Natural killer cell (primary cell): Measurements from ENCODE around the gene ADORA2A. TPM values are rescaled to one million over a fixed set of nuclear protein-coding genes. Genes with fewer than 3 reads are reported as not detected.
A peak's percentile ranks its signal among the peaks of the same experiment; 100 is the strongest.

Experiments
- ATAC-seq, 3 donors: fragments of 150-1000 bp in 2 of 3; fragments of 200-7000 bp in 1 of 3; cut with Tn5 transposase; 1 replicate in 1 of 3; 2 replicates in 2 of 3; pipeline ENCODE4 v1.10.0; 2021; ENCODE audit warnings: mild to moderate bottlenecking in 2 of 3, moderate library complexity in 2 of 3
- DNase-seq, 2 donors: peaks; one replicate each; pipeline versions ENCODE4 v3.0.0 to v3.0.0-alpha.2; 2013 to 2021; ENCODE audit warnings: mixed read lengths in 1 of 2
- H3K27ac ChIP-seq: one replicate; pipeline ENCODE4 v1.5.1; 2013; ENCODE audit warnings: mild to moderate bottlenecking, low read length
- H3K27me3 ChIP-seq: one replicate; pipeline ENCODE4 v1.6.1; 2013; ENCODE audit warnings: low read length; ENCODE audit not compliant: control insufficient read depth, insufficient read depth
- H3K36me3 ChIP-seq: one replicate; pipeline ENCODE4 v1.6.1; 2013; ENCODE audit warnings: low read length; ENCODE audit not compliant: control insufficient read depth, insufficient read depth
- H3K4me1 ChIP-seq: one replicate; pipeline ENCODE4 v1.6.1; 2013; ENCODE audit warnings: low read length; ENCODE audit not compliant: control insufficient read depth, insufficient read depth
- H3K4me3 ChIP-seq: one replicate; pipeline ENCODE4 v1.5.1; 2013; ENCODE audit warnings: low read length
- H3K9me3 ChIP-seq: one replicate; pipeline ENCODE4 v1.6.1; 2013; ENCODE audit warnings: low read length; ENCODE audit not compliant: control insufficient read depth, insufficient read depth
- H3K27ac Mint-ChIP-seq, 2 donors: one replicate each; pipeline ENCODE4 v1.8.0; 2022; ENCODE audit warnings: mild to moderate bottlenecking in 2 of 2, mixed read lengths in 2 of 2, moderate library complexity in 1 of 2
- H3K27me3 Mint-ChIP-seq, 2 donors: one replicate each; pipeline ENCODE4 v1.8.0; 2022; ENCODE audit warnings: low read depth in 2 of 2, mixed read lengths in 2 of 2
- H3K36me3 Mint-ChIP-seq: one replicate; pipeline ENCODE4 v1.8.0; 2022; ENCODE audit warnings: mixed read lengths
- H3K4me1 Mint-ChIP-seq, 2 donors: one replicate each; pipeline ENCODE4 v1.8.0; 2022; ENCODE audit warnings: mixed read lengths in 2 of 2
- H3K4me3 Mint-ChIP-seq: one replicate; pipeline ENCODE4 v1.8.0; 2022; ENCODE audit warnings: mild to moderate bottlenecking, moderate library complexity, mixed read lengths
- H3K9me3 Mint-ChIP-seq, 2 donors: one replicate each; pipeline ENCODE4 v1.8.0; 2022; ENCODE audit warnings: mixed read lengths in 2 of 2
- CTCF ChIP-seq: fragments of 200-600 bp; IDR thresholded peaks from one replicate; pipeline ENCODE4 v1.8.0; 2022; ENCODE audit warnings: antibody characterized with exemption
- WGBS: methylation state at CpG from one replicate; pipeline ENCODE4 v1.1.7; 2013; ENCODE audit warnings: missing lambda C conversion rate; ENCODE audit not compliant: insufficient coverage; 5-methylcytosine and 5-hydroxymethylcytosine counted together
- intact Hi-C: fragments of 100-400 bp; cut with micrococcal nuclease; formaldehyde crosslinking; loops from one replicate; pipeline ENCODE4 v1.14.2; 2022
- total RNA-seq, 4 donors: library from RNA; stranded (reverse); fragments of 120-200 nt in 1 of 4; gene quantifications; one replicate each; pipeline versions ENCODE4 v1.2.3 to v1.2.4, GENCODE V29; 2013 to 2022

The ADORA2A gene
- total RNA-seq, 3 donors from 2014 or later (not counting 1 experiment from before 2014, with no cell fraction given): 11.0 to 15.0 (median 11.7) TPM

GRCh38 chr22:24432059-24432853 lies 4.9 kb downstream of the ADORA2A start:
- WGBS: 92% methylated on average over 17 of the region's 17 CpGs
- no peak for DNase-seq

GRCh38 chr22:24433001-24433827 lies 5.8 kb downstream of the ADORA2A start:
- ATAC-seq (no peak), DNase-seq (no peak)
- Histone ChIP-seq H3K4me1 (peaks cover 99% of the 10 kb centered on the region), H3K9me3 (no peaks in the 10 kb centered on the region), H3K27ac (peak overlapping the region; percentile 93), H3K4me3 (no peak overlapping the region), H3K36me3 (no peaks in the 10 kb centered on the region), H3K27me3 (no peaks in the 10 kb centered on the region)
- Mint-ChIP-seq H3K4me1 (peaks cover 36 to 63% of the 10 kb centered on the region in 2 donors), H3K9me3 (no peaks in the 10 kb centered on the region), H3K36me3 (no peaks in the 10 kb centered on the region), H3K4me3 (no peak overlapping the region), H3K27ac (peak overlapping the region; percentile 91 to 93), H3K27me3 (no peaks in the 10 kb centered on the region)
- intact Hi-C loops: no loop called here
- 94% methylated on average over 34 of the region's 34 CpGs for WGBS
- TF ChIP-seq CTCF: no peak

More at GRCh38 chr22:24432059-24432853, 4.9 kb downstream of the ADORA2A start:
- Histone ChIP-seq H3K36me3 (no peaks in the 10 kb centered on the region), H3K4me3 (no peak overlapping the region), H3K27me3 (no peaks in the 10 kb centered on the region), H3K4me1 (peaks cover 100% of the 10 kb centered on the region), H3K9me3 (no peaks in the 10 kb centered on the region), H3K27ac (no peak overlapping the region)
- TF ChIP-seq CTCF: no peak
- H3K4me3 Mint-ChIP-seq: no peak overlapping the region
- H3K4me1 Mint-ChIP-seq: peaks cover 40 to 68% of the 10 kb centered on the region in 2 donors
- no peaks in the 10 kb centered on the region for H3K36me3 Mint-ChIP-seq
- H3K27ac Mint-ChIP-seq: peak overlapping the region in 1 of 2 donors; percentile 77
- H3K27me3 Mint-ChIP-seq: no peaks in the 10 kb centered on the region
- no peak for ATAC-seq
- no peaks in the 10 kb centered on the region for H3K9me3 Mint-ChIP-seq
- intact Hi-C loops: no loop called here

- DNase-seq (no peak), ATAC-seq (peak; percentile 62 to 74 (median 73))
- Mint-ChIP-seq H3K4me1 (peaks cover 29 to 56% of the 10 kb centered on the region in 2 donors), H3K9me3 (no peaks in the 10 kb centered on the region), H3K4me3 (peak overlapping the region; percentile 79), H3K27ac (peak overlapping the region; percentile 91 to 93), H3K27me3 (no peaks in the 10 kb centered on the region), H3K36me3 (no peaks in the 10 kb centered on the region)
- H3K4me1 ChIP-seq: peaks cover 98% of the 10 kb centered on the region
- H3K9me3 ChIP-seq: no peaks in the 10 kb centered on the region
- H3K27me3 ChIP-seq: no peaks in the 10 kb centered on the region
- no peaks in the 10 kb centered on the region for H3K36me3 ChIP-seq
- WGBS: 68% methylated on average over 9 of the region's 12 CpGs
- intact Hi-C loops: no loop called here
- no peak overlapping the region for H3K4me3 ChIP-seq
- H3K27ac ChIP-seq: peak overlapping the region; percentile 93
- TF ChIP-seq CTCF: no peak
These were observed 6.5 kb downstream of the ADORA2A start for GRCh38 chr22:24433828-24434470.
